Activated CD4-positive, CD25-positive, alpha-beta regulatory T cell (primary cell): ENCODE measurements around the gene ZFP69B.
A peak's percentile ranks its signal among the peaks of the same experiment; 100 is the strongest.

Experiments used
- DNase-seq, 4 experiments: peaks; one replicate each; lab custom pipeline; 2025; lab: John Stamatoyannopoulos, UW

ZFP69B gene

DNA sequence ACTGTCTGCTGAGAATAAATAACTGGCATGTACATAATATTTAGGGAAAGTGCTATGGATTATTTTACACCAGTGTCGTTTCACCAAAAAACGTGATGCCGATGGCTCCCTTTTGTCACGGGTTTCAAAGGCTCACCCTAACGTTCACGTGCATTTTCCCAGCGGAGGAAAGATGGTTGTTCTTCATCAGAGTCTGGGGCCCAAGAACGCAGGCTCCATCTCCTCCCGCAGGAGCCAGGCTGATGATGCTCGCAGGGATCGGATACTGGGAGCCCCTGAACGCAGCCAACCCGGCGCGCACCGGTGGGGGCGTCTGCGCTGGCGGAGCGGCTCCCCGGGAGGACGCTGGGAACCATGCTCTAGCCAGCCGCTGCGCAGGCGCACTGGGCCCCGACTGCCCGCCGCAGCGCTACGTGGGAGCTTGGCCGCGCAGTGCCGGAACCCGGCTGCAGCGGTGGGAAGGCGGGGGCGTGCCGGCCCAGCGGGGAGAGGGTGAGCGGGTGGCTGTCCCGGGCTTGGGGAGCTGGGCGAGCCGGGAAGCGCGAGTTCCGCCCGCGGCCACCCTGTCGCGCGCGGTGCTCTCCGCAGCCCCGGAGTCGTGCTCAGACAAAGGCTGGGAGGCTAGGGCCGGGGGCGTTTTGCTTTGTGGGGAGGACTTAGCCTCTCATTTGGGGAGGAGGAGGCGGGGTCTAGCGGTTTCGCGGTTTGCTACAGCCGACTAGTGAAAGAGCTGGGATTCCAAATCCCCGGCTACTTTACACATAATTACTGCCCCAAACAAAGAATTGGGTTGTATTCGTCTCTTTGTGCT is at the start of gene ZFP69B:
TSS of gene ZFP69B (plus strand) at position 793 of the 811 bp plus-strand sequence. CDS start 486 bp downstream, outside the sequence.
- DNase-seq: peak; percentile 69 to 73 (median 70)

DNA sequence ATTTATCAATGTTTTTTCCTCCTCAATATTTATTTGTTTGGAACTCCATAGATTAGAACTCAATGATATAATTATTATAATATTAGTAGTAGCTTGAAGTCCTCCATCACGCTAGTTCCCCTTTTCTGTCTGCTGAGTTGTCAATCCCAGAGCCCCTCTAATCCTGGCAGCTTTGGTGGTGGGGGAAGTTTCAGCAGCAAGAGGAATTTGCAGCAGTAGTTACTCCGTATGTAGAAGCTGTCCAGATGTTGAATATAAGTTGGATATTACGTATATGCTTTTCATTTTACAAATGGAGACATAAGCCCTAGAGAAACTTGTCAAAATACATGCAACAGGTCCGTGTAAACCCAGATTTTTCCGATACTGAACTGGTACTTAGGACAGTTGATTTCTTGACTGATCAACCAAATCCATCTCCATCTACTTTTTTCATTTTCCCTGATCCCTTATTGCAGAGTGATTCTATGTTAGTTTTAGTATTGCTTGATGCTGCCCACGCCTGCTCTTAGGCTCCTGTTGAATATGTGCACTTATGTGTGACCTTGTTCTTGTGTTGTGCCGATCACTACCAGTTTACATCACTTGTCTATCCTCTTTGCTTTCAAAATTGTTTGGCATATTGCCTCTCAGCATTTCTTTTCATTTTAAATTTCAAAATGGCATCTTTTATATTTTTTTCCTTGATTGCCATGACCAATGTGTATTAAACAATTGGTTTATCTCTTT is 48.6 kb upstream of the ZFP69B start:
- no peak for DNase-seq

DNA sequence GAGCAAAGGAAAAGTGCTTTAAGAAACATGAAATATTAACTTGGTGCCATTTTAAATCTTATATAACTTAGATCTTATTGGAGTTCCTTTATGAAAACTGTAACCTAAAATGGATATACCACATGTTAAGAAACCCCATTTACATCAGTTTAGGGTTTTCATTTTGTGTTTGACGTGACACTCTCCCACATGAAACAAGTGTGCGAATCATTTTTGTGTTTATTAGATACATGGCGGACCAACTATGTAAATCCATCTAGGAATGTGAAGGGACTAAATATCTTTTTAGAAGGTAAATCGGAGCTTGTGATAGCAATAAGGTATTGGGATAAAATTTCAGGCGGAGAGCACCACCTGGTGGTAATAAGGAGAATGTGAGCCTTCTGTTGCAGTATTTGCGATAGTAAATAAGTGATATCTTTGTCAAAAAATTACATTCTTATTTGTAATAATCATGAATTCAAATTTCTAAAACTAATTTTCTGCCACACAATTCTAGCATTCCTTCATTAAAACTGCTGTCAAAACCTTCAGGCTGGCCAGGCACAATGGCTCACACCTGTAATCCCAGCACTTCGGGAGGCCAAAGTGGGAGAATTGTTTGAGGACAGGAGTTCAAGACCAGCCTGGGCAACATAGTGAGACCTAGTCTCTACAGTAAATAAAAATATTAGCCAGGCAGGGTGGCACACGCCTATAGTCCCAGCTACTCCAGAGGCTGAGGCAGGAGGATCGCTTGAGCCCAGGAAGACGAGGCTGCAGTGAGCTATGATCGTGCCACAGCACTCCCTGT is 45.4 kb upstream of the ZFP69B start:
- peak in 1 of 4 experiments; percentile 15 for DNase-seq

DNA sequence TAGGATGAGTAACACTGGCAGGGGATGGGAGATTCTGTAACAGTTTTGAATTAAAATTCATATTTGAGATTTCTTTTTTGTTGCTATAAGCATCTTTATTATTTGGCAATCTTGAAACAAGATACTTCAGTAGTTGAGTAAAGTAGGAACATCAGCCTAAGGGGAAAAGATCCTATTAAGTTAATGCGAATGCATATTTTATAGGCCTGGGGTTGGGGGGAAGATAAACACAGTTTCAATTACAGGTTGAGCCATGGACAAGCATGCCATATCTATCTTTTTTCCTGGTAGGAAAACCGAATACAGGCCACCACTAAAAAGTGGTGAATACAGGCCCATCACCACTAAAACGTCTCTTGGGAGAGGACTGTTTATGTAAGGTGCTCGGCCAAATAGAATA is 44.5 kb upstream of the ZFP69B start:
- no peak for DNase-seq

DNA sequence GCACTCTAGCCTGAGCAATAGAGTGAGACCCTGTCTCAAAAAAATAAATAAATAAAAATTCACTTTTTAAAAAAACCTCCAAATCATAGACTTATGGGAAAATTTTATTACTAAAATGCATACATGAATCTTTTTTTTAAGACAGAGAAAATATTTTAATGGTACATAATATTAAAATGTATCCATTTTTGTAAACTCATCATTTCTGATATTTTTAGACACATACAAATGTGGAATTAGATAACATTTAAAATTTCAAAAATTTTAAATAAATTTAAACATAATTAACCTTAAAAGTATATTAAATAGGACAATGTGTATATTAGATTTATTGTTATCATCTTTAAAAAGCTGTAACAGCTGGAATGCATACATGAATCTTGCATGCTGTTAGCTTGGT is 42.8 kb upstream of the ZFP69B start:
- DNase-seq: no peak

DNA sequence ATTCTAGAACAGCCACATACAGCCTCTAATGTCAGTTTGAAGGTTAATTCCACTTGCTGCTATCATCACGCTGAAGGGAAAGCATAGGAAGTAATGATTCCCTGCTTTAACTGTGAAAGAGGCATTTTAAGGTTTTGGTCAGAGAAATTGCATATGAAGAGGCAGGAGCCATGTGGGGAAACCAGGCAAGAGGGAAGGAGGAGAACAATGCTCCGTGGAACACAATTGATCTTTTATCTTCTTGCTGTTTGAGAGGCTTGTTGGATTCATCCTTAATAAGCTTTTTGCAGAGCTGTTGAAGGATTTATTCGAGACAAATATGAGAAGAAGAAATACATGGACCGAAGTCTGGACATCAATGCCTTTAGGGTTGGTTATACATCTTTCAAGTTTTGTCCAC is 40.8 kb upstream of the ZFP69B start:
- DNase-seq: no peak

DNA sequence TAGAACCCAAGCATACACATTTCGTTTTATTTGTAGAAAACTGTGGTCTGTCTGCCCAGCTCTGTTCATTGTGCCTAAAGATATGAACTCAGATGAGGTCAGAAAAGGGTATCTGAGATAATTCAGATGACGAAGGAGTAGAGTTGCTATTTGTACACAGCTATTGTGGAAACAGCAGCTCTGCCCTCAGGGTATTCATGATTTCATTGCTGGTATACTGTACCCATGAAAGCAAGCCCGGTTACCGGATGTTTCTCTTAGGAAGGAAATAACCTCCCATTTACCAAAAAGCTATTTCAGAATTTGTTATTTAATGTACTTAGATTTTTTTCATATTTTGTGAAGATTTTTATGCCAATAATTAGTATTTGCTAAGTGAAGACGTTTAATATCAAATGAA is 39.0 kb upstream of the ZFP69B start:
- DNase-seq: no peak

DNA sequence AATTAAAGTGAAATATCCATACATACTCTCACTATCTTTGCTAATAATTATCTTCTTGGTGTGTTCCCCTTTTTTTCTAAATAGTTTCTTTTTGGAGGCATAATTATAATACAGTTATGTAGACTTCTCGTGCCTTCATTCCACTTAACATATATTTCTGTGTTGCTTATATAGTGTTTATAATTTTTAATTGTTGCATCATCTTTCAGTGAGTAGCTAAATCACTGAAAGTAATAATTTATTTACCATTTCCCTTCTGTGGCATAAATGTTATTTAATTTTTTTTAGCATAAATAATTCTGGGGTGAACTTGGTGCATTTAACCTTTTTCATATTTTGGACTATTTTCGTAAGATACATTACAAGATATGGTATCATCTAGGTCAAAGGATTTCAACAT is 38.4 kb upstream of the ZFP69B start:
- DNase-seq: no peak

DNA sequence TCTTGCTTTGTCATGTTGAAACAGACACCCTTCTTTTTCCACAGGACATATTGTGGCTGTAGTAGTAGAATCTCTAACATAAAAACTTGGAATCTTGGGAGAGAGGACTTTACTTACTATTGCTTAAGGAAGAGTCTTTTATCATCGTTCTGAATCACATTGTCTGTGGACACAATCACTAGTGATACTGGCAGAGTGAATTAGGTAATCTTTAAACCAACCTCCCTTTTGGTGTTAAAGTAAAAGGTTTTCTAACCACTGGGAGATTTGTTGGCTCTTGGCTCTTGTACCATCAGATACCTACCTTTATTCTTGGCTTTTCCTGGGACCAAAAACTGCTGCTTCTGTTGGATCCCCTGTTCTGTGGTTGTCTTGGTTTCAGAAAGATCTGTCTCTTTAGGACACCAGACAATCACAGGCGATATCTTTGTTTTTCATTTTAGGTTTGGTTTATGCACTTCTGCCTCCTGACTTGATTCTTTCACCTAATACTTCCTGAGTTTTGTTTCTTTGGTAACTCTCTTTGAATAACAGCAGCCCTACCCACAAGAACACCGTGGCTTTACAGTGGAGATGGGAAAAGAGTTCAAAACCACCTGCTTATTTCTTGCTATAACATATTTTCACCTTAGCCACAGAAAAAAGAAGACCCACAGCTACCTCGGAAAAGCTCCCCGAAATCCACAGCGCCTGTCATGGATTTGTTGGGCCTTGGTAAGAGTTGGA is 36.6 kb upstream of the ZFP69B start:
- DNase-seq: no peak

DNA sequence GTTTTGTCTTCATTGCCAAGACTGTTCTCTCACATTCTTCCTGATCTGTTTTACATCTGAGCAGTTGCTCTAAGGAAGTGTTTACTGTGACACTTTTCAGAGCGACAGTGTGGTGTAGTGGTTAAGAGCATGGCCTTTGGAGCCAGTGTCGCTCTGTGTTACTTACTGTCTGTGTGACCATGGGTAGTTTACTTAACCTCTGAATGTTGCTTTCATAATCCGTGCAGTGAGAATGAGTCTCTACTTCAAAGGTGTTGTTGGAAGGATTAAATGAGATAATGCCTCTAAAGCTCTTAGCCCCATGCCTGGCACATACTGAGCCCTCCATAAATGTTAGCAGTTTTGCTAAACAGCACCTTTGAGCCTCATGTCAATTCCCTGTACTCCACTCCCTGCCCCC is 35.9 kb upstream of the ZFP69B start:
- no peak for DNase-seq

DNA sequence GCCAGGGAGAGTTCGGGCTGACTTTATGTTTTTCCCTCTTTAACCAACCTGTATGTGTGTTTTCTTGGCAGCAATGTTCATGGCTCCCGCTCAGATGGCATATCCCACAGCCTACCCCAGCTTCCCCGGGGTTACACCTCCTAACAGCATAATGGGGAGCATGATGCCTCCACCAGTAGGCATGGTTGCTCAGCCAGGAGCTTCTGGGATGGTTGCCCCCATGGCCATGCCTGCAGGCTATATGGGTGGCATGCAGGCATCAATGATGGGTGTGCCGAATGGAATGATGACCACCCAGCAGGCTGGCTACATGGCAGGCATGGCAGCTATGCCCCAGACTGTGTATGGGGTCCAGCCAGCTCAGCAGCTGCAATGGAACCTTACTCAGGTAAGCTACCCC is 33.6 kb upstream of the ZFP69B start:
- DNase-seq: no peak

DNA sequence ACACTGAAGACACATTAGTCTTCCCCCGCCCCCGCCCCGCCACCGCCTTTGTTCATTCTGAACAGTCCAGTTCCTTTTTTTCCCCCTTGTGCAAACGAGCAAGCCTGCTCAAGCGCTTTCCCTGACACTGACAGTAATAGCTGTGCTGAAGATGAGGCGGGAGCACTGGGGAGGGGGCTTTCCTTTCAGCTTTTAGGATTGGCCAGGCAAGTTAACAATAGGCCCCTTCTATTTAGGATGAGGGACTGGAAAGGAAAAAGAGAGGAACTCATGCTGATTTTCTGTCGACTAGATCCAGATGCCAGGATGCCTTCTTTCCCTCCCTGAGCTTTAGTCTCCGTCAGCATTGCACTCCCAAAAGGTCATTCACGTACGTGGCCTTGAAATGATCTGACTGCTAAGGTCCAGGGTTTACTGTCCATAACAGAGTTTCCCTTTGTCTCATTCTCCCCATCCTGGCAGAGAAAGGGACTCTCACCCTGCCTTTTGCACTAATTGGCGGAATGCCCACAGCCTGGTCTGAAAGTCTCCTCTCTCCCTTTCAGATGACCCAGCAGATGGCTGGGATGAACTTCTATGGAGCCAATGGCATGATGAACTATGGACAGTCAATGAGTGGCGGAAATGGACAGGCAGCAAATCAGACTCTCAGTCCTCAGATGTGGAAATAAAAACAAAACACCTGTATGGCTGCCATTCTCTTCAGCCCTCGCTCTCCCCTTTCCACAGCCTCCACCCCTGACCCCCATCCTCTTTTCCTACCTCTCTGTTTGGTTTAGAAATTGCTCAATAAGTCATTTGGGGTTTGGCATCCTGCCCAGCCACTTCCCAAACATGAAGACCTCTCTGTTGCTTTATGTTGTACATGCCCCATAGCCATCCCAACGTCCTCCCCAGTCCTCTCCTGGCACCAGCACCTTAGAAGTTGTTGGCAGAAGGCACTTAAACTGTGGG is 28.6 kb upstream of the ZFP69B start:
- DNase-seq: no peak

DNA sequence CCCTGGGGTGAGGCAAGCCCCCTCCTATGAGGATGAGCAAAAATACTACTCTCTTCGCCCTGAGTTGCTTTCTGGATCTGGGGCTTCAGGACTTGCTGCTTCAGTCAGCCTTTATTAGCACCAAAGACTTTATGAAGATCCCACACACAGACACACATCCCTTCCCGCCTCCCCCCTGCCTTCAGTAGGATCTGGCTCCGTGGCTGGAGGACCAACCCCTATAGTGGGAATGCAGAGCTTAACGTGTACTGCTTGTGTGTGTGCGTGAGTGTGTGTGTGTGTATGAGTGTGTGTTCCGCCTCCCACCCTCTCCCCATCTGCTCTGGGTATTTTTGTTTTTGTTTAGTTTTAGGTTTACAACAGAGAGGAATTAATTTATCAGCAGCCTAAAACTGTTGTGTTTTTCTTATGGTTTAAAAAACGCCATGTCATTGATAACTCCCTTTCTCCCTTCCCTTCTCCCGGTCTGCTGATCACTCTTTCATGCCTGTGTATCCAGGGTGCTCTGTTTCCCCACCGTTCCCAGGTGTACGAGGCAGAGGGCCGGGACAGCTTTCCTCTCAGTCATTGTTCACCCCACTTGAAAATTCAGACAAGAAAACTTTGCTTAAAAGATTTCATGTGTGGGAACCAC is 27.5 kb upstream of the ZFP69B start:
- DNase-seq: no peak

DNA sequence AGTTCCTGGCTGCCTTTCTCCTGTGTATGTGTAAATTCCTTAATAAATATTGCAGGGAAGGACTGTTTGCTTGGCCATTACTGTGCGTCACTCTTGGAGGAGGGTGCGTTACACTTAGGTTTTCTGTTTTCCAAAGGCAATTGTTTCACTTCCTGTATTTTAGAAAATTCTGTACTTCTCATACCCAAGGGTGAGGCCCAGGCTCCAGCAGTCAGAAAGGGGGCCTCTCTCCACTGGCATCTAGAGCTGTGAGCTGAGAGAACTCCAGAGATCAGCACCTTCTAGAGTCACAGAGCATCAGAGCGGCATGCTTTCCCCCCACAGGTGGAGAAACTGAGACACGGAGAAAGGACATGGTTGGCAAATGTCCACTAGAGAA is 27.0 kb upstream of the ZFP69B start:
- no peak for DNase-seq

DNA sequence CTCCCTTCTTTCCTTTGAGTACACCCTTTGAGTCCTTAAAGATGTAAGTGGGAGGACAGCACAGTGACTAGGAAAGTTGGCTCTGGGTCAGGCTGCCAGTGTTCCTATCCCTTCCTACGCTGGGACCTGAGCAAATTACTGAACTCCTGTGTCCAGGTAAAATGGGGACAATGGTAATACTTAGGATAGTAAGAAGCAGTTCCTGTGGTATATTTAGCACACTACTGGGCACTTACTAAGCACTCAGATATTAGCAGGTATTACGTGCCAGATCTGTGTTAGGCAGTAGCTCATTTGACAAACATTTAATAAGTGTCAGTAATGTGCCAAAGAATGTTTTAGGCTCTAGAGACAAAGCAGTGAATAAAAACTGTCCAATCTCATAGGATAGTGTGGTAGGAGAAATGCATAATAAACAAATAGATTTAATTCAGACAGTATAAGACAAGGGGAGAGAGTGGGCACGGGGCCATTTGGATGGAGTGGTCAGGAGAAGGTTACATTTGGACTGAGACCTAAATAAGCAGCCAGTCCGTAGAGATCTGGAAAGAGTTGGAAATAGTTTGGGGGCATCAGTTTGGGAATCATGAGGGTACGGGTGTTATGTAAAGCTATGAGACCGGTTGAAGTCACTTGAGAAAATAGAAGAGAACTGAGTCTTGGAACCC is 26.2 kb upstream of the ZFP69B start:
- no peak for DNase-seq

DNA sequence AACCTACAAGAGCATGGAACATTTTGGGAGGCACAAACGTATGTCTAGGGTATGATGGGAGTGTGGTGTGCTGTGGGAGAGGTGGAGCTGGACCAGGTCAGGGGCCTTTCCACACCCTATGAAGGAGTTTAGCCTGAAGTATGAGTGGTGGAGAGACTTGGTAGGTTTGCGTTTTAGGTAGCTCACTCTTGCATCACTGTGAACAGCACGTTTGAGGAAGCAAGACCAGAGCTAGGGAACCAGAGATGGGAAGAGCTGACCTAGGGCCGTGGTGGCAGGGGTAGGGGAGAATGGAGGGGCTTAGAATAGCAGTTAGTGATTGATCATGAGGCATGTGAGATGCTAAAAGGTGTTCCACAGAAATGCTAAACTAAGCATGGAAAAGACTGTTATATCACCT is 25.1 kb upstream of the ZFP69B start:
- no peak for DNase-seq

DNA sequence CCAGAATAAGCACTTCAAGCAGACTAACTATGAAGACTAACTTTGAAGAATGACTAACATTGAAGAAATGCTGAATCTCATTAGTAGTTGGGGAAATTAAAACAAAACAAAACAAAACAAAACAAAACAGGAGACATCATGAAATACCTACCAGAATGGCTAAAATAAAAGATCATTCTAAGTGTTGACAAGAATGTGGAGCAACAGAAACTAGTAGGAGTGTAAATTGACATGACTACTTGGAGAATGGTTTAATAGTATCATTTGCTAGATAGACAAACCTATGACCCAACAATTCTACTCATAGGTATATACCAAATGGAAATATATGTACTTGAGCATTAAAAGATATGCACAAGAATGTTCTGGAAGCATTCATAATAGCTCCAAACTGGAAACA is 18.9 kb upstream of the ZFP69B start:
- no peak for DNase-seq

DNA sequence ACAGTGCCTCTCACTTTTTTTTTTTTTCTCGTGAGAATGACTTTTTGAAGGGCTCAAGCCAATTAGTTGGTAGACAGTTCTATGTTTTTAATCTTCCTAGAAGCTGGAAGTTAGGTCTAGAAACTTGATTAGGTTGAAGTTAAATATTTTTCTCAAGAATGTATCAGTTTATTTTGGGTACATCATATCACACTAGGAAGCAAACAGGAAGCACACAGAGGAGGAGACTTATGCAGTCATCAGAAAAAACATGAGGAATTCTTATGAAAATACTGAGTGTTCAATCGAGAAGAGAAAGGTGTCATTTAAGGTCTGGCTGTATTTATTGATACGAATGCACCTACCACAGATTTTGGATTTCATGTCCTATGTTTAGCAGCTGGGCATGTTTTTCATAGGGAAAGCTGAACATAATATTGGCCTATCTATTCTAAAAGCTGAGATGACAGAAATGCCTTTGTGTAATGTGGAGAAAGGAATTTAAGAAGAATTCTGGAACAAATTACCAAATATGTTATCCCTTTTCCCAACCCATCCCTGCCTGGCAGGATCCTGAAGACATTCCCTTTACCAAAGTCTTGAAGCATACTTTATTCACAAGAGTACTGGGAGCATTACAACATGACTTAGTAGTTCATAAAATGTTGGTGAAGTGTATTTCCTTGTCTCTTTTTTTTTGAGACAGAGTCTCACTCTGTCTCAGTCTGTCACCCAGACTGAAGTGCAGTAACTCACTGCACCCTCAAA is 17.5 kb upstream of the ZFP69B start:
- no peak for DNase-seq

DNA sequence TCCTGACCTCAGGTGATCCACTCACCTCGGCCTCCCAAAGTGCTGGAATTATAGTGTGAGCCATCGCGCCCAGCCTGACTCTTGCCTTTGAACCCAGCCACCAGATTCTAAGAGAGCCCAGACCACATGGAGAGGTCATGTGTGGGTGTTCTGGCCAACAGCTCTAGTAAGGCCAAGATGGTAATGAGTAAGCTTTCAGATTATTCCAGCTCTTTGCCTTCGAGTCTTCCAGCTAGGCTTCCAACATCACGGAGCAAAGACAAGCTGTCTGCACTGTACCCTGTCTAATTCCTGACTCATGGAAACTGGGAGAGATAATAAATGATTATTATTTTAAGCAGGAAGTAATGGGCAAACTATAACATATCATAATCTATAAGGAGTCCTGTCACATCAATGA is 14.8 kb upstream of the ZFP69B start:
- no peak for DNase-seq
